DND-41 (cell line): Measurements from ENCODE around the gene FARP1.

Source experiments
- CTCF ChIP-seq: IDR thresholded peaks from 2 replicates; pipeline ENCODE4 v1.5.1; 2012; ENCODE audit warnings: borderline replicate concordance, low read length, moderate library complexity, mild to moderate bottlenecking; ENCODE audit not compliant: poor library complexity, severe bottlenecking; ENCODE audit errors: extremely low read depth
- EZH2 ChIP-seq: IDR thresholded peaks from 3 replicates; pipeline ENCODE4 v1.6.1; 2012; ENCODE audit warnings: borderline replicate concordance, low read depth, mild to moderate bottlenecking, moderate library complexity, low read length, inconsistent platforms; ENCODE audit not compliant: severe bottlenecking

DNA sequence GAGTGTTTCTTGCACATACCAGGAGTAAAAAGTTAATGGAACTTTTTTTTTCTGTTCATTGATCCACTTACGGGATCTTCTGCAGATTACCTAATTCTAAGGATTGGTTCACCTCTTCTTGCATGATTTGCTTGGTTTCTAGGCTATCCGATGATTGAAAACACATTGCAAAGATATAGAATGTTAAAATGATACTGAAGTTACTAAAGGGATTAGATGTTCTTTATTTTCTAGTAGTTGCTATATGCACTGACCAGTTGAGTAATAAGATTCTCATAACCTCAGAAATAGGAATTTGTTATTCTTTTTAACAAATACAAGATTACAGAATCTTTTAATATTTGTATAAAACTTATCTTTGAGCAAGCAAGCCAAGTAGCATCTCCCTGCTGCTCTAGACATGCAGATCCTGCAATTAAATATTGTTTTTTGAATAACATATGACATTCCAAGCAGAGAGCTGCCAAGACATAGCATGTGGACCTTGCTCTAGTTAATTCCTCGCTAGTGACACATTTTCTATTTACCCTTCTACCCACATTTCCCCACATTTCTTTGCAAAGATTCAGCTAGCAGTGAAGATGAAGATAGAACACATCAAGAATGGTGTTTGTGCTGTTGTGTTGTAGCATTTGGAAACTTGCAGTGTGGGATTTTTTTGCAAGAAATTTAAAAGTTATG lies 85.9 kb downstream of the FARP1 start:
- TF ChIP-seq CTCF (no peak), EZH2 (no peak)
